Type B pancreatic cell (in vitro differentiated cells): ENCODE data around the gene ANKZF1. TPM values are rescaled to one million over a fixed set of nuclear protein-coding genes. Genes with fewer than 3 reads are reported as not detected.

Source experiments
- DNase-seq: peaks from one replicate; pipeline ENCODE4 v3.0.0; 2021; ENCODE audit warnings: mixed read lengths; ENCODE audit not compliant: unreplicated experiment; ENCODE audit errors: extremely low spot score
- H3K27ac Mint-ChIP-seq: 2 replicates; pipeline ENCODE4 v1.8.0; 2021; ENCODE audit warnings: mild to moderate bottlenecking, mixed read lengths
- H3K27me3 Mint-ChIP-seq: 2 replicates; pipeline ENCODE4 v1.8.0; 2021; ENCODE audit warnings: mixed read lengths
- H3K36me3 Mint-ChIP-seq: 2 replicates; pipeline ENCODE4 v1.8.0; 2021; ENCODE audit warnings: mixed read lengths
- H3K4me1 Mint-ChIP-seq: one replicate; pipeline ENCODE4 v1.8.0; 2021; ENCODE audit warnings: mixed read lengths; ENCODE audit not compliant: unreplicated experiment
- H3K4me3 Mint-ChIP-seq: 2 replicates; pipeline ENCODE4 v1.8.0; 2021; ENCODE audit warnings: mild to moderate bottlenecking, mixed read lengths
- H3K9me3 Mint-ChIP-seq: 2 replicates; pipeline ENCODE4 v1.8.0; 2021; ENCODE audit warnings: mixed read lengths
- total RNA-seq: library from RNA; stranded (reverse); gene quantifications from 2 replicates; pipeline ENCODE4 v1.2.1, GENCODE V29; 2021; ENCODE audit warnings: low replicate concordance
- TF ChIP-seq, protein P1 (sequence below): fragments of 200-600 bp; sonication (generic); conservative IDR thresholded peaks from 2 replicates; pipeline ENCODE4 v1.5.0; 2021; ENCODE audit warnings: antibody characterized with exemption, mild to moderate bottlenecking

Gene ANKZF1
- total RNA-seq, 1 donor from 2014 or later: 58.7 TPM

DNA sequence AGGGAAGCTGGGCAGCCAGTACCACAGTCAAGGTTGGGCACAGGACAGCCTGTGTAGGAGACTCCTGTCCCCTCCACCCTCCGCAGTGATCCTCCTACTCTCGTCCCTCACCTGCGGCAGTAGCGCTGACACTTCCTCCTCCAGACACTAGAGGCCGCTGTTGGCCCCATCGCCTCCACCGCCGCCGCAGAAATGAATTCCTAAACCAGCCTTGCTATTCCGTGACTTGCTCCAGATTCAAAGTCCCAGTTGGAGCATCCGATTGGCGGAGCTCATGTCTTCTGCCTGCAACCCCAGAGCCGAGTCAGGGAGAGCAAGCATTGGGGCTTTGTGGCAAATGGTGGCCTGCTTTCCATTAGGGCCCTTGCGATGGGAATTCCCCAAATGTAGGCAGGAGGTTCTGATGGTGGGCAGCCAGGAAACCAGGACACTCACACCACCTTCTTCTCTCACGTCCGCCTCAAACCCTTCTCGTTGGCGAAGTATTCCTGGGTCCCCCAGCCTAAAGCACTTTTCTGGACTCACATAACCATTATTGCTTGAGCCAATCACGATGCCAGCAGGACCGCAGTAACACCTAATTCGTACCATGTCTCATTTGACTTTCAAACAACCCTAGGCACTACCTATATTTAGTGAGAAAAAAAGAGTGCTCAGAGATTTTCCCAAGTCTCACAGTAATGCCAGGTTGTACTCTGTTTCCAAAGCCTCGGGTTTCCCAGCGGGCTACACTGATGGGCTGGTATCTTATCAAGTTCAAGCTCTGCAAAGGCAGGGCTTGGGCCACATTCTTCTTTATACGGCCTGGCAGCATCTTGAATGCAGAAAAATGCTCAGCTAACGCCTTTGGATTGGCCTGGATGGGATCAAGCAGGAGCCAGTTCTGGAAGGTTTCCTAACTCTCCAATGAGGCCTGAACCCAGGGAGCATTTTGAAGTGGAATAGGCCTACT, 48.4 kb downstream of the ANKZF1 start:
- H3K36me3 Mint-ChIP-seq: peaks cover 3% of the 10 kb centered on the region
- peak overlapping the region; percentile 96 for H3K4me3 Mint-ChIP-seq
- peaks cover 17% of the 10 kb centered on the region for H3K27me3 Mint-ChIP-seq
- TF ChIP-seq, protein P1, sequence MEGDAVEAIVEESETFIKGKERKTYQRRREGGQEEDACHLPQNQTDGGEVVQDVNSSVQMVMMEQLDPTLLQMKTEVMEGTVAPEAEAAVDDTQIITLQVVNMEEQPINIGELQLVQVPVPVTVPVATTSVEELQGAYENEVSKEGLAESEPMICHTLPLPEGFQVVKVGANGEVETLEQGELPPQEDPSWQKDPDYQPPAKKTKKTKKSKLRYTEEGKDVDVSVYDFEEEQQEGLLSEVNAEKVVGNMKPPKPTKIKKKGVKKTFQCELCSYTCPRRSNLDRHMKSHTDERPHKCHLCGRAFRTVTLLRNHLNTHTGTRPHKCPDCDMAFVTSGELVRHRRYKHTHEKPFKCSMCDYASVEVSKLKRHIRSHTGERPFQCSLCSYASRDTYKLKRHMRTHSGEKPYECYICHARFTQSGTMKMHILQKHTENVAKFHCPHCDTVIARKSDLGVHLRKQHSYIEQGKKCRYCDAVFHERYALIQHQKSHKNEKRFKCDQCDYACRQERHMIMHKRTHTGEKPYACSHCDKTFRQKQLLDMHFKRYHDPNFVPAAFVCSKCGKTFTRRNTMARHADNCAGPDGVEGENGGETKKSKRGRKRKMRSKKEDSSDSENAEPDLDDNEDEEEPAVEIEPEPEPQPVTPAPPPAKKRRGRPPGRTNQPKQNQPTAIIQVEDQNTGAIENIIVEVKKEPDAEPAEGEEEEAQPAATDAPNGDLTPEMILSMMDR: peak; percentile 95
- peak overlapping the region; percentile 97 for H3K27ac Mint-ChIP-seq
- H3K9me3 Mint-ChIP-seq: no peaks in the 10 kb centered on the region
- DNase-seq: peak; percentile 84
- peaks cover 15% of the 10 kb centered on the region for H3K4me1 Mint-ChIP-seq

DNA sequence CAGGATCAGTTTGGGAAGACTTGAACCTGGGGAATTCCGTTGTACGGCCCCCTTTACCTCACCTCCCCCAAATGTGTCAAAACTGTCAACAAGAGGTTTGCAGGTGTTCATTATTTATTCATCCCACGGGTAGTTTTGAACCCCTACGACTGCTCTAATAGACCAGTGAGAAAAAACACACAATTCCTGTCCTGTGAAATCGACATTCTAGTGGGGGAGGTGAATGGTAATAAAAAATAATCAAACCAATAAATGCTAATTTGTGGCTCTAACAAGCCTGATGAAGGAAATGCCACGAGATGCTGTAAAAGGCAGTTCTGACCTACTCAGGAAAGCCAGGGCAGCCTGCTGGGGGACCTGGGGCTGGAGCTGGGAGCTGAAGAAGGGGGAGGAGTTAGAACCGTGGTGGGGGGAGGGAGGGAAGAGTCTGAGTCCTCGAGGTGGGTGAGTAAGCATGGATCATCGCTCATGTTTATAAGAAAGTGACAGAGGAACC, 49.1 kb downstream of the ANKZF1 start:
- peaks cover 5% of the 10 kb centered on the region for H3K36me3 Mint-ChIP-seq
- TF ChIP-seq, protein P1: no peak
- H3K4me1 Mint-ChIP-seq: peaks cover 15% of the 10 kb centered on the region
- no peak for DNase-seq
- peak overlapping the region; percentile 97 for H3K27ac Mint-ChIP-seq
- H3K4me3 Mint-ChIP-seq: peak overlapping the region; percentile 96
- H3K9me3 Mint-ChIP-seq: no peaks in the 10 kb centered on the region
- peaks cover 14% of the 10 kb centered on the region for H3K27me3 Mint-ChIP-seq

GRCh38 chr2:219279151-219279915, 49.7 kb downstream of the ANKZF1 start, which contains the start of gene DNAJB2:
TSS of gene DNAJB2 (plus strand) at chr2:219279366. CDS start at chr2:219279834, 468 bp downstream.
- Mint-ChIP-seq H3K9me3 (no peaks in the 10 kb centered on the region), H3K4me3 (peak within 1 kb of the TSS; percentile 96), H3K4me1 (peaks cover 15% of the 10 kb centered on the region), H3K36me3 (peaks cover 5% of the 10 kb centered on the region), H3K27me3 (peaks cover 11% of the 10 kb centered on the region), H3K27ac (peak within 1 kb of the TSS; percentile 97)
- DNase-seq: peak; percentile 97
- TF ChIP-seq, protein P1: peak; percentile 23

- TF ChIP-seq, protein P1: no peak
- DNase-seq: no peak
- peak overlapping the region; percentile 96 for H3K4me3 Mint-ChIP-seq
- H3K4me1 Mint-ChIP-seq: peaks cover 15% of the 10 kb centered on the region
- no peaks in the 10 kb centered on the region for H3K9me3 Mint-ChIP-seq
- H3K27me3 Mint-ChIP-seq: peaks cover 4% of the 10 kb centered on the region
- H3K36me3 Mint-ChIP-seq: peaks cover 5% of the 10 kb centered on the region
- peak overlapping the region; percentile 97 for H3K27ac Mint-ChIP-seq
Measured at GRCh38 chr2:219279916-219280516, 50.4 kb downstream of the ANKZF1 start.

- Mint-ChIP-seq H3K27me3 (peaks cover 4% of the 10 kb centered on the region), H3K4me1 (peaks cover 15% of the 10 kb centered on the region), H3K27ac (peak overlapping the region; percentile 97), H3K36me3 (peaks cover 5% of the 10 kb centered on the region), H3K4me3 (peak overlapping the region; percentile 96), H3K9me3 (no peaks in the 10 kb centered on the region)
- TF ChIP-seq, protein P1: no peak
- DNase-seq: no peak
Measured at GRCh38 chr2:219280651-219281050, 51.0 kb downstream of the ANKZF1 start.
